ENCODE results near the gene POLR2H. TPM values are rescaled to one million over a fixed set of nuclear protein-coding genes. Genes with fewer than 3 reads are reported as not detected.

The POLR2H gene
- total RNA-seq, 1 donor from 2014 or later: 87.8 TPM

GRCh38 chr3:184350618-184351017 lies 10.9 kb upstream of the POLR2H start:
- Mint-ChIP-seq H3K36me3 (peaks cover 12% of the 10 kb centered on the region), H3K27me3 (no peaks in the 10 kb centered on the region), H3K4me1 (ENCODE audit: unreplicated experiment) (peaks cover 48% of the 10 kb centered on the region), H3K9me3 (no peaks in the 10 kb centered on the region), H3K4me3 (no peak overlapping the region), H3K27ac (no peak overlapping the region)
- no peak for TF ChIP-seq CTCF (conservative IDR thresholded peaks at IDR 0.05)
- no peak for DNase-seq (ENCODE audit: extremely low spot score, unreplicated experiment)

GRCh38 chr3:184351511-184352148 lies 9.9 kb upstream of the POLR2H start:
- Mint-ChIP-seq H3K27ac (peak overlapping the region; percentile 73), H3K9me3 (no peaks in the 10 kb centered on the region), H3K36me3 (peaks cover 10% of the 10 kb centered on the region), H3K4me1 (ENCODE audit: unreplicated experiment) (peaks cover 45% of the 10 kb centered on the region), H3K4me3 (peak overlapping the region; percentile 59), H3K27me3 (no peaks in the 10 kb centered on the region)
- TF ChIP-seq CTCF (conservative IDR thresholded peaks at IDR 0.05): no peak
- no peak for DNase-seq (ENCODE audit: extremely low spot score, unreplicated experiment)

GRCh38 chr3:184352149-184352785 lies 9.2 kb upstream of the POLR2H start:
- H3K27me3 Mint-ChIP-seq: no peaks in the 10 kb centered on the region
- H3K4me1 Mint-ChIP-seq (ENCODE audit: unreplicated experiment): peaks cover 39% of the 10 kb centered on the region
- DNase-seq (ENCODE audit: extremely low spot score, unreplicated experiment): no peak
- H3K9me3 Mint-ChIP-seq: no peaks in the 10 kb centered on the region
- peak overlapping the region; percentile 73 for H3K27ac Mint-ChIP-seq
- H3K36me3 Mint-ChIP-seq: peaks cover 13% of the 10 kb centered on the region
- no peak overlapping the region for H3K4me3 Mint-ChIP-seq
- no peak for TF ChIP-seq CTCF (conservative IDR thresholded peaks at IDR 0.05)

- H3K4me1 Mint-ChIP-seq (ENCODE audit: unreplicated experiment): peaks cover 32% of the 10 kb centered on the region
- no peak for TF ChIP-seq CTCF (conservative IDR thresholded peaks at IDR 0.05)
- DNase-seq (ENCODE audit: extremely low spot score, unreplicated experiment): no peak
- peaks cover 13% of the 10 kb centered on the region for H3K36me3 Mint-ChIP-seq
- H3K27me3 Mint-ChIP-seq: no peaks in the 10 kb centered on the region
- H3K9me3 Mint-ChIP-seq: no peaks in the 10 kb centered on the region
- H3K4me3 Mint-ChIP-seq: no peak overlapping the region
- H3K27ac Mint-ChIP-seq: no peak overlapping the region
Observed at GRCh38 chr3:184352897-184353545, 8.5 kb upstream of the POLR2H start.

GRCh38 chr3:184353546-184353941 lies 8.0 kb upstream of the POLR2H start:
- no peak overlapping the region for H3K4me3 Mint-ChIP-seq
- peaks cover 13% of the 10 kb centered on the region for H3K36me3 Mint-ChIP-seq
- no peak overlapping the region for H3K27ac Mint-ChIP-seq
- no peak for DNase-seq (ENCODE audit: extremely low spot score, unreplicated experiment)
- H3K9me3 Mint-ChIP-seq: no peaks in the 10 kb centered on the region
- H3K4me1 Mint-ChIP-seq (ENCODE audit: unreplicated experiment): peaks cover 29% of the 10 kb centered on the region
- H3K27me3 Mint-ChIP-seq: no peaks in the 10 kb centered on the region
- TF ChIP-seq CTCF (conservative IDR thresholded peaks at IDR 0.05): no peak
